Measurements from ENCODE around the gene GXYLT1. TPM values are rescaled to one million over a fixed set of nuclear protein-coding genes. Genes with fewer than 3 reads are reported as not detected.

GXYLT1 gene
- total RNA-seq, 6 experiments from 2014 or later = 9.3 to 13.8 (median 10.8) TPM

- no peak for ATAC-seq
- Histone ChIP-seq H3K27me3 (no peaks in the 10 kb centered on the region), H3K36me3 (peaks cover 0 to 5% (median 4%) of the 10 kb centered on the region in 4 donors), H3K4me1 (peaks cover 0 to 7% (median 0%) of the 10 kb centered on the region in 4 donors), H3K9me3 (no peaks in the 10 kb centered on the region), H3K27ac (no peak overlapping the region), H3K4me3 (no peak overlapping the region)
- DNase-seq = no peak
- intact Hi-C loops (cut with DNase I) = no loop called here
- WGBS (ENCODE audit: insufficient coverage, low coverage, low lambda C conversion rate, missing lambda C conversion rate) = 80% methylated on average over 1 of the region's 1 CpG
- TF ChIP-seq, protein P1, sequence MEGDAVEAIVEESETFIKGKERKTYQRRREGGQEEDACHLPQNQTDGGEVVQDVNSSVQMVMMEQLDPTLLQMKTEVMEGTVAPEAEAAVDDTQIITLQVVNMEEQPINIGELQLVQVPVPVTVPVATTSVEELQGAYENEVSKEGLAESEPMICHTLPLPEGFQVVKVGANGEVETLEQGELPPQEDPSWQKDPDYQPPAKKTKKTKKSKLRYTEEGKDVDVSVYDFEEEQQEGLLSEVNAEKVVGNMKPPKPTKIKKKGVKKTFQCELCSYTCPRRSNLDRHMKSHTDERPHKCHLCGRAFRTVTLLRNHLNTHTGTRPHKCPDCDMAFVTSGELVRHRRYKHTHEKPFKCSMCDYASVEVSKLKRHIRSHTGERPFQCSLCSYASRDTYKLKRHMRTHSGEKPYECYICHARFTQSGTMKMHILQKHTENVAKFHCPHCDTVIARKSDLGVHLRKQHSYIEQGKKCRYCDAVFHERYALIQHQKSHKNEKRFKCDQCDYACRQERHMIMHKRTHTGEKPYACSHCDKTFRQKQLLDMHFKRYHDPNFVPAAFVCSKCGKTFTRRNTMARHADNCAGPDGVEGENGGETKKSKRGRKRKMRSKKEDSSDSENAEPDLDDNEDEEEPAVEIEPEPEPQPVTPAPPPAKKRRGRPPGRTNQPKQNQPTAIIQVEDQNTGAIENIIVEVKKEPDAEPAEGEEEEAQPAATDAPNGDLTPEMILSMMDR (IDR thresholded peaks at IDR 0.05) = no peak
- no peak for TF ChIP-seq POLR2A (IDR thresholded peaks at IDR 0.05)
These were observed 16.9 kb upstream of the GXYLT1 start for GRCh38 chr12:42161529-42161928.

GRCh38 chr12:42156232-42156631 lies 11.6 kb upstream of the GXYLT1 start:
- 40% methylated on average over 2 of the region's 2 CpGs for WGBS (ENCODE audit: insufficient coverage, low coverage, low lambda C conversion rate, missing lambda C conversion rate)
- Histone ChIP-seq H3K4me1 (no peaks in the 10 kb centered on the region), H3K27me3 (no peaks in the 10 kb centered on the region), H3K4me3 (no peak overlapping the region), H3K9me3 (no peaks in the 10 kb centered on the region), H3K36me3 (peaks cover 0 to 5% (median 4%) of the 10 kb centered on the region in 4 donors), H3K27ac (no peak overlapping the region)
- no peak for TF ChIP-seq POLR2A (IDR thresholded peaks at IDR 0.05)
- TF ChIP-seq, protein P1 (IDR thresholded peaks at IDR 0.05) = no peak
- ATAC-seq = peak in 2 of 4 donors; percentile 11 to 85
- no peak for DNase-seq
- intact Hi-C loops (cut with DNase I) = no loop called here

- TF ChIP-seq POLR2A (IDR thresholded peaks at IDR 0.05) = no peak
- TF ChIP-seq, protein P1 (IDR thresholded peaks at IDR 0.05) = no peak
- DNase-seq (no peak), ATAC-seq (no peak)
- intact Hi-C loops (cut with DNase I) = no loop called here
- H3K27ac ChIP-seq = no peak overlapping the region
- H3K4me1 ChIP-seq = peaks cover 0 to 13% (median 0%) of the 10 kb centered on the region in 4 donors
- 74% methylated on average over 11 of the region's 11 CpGs for WGBS (ENCODE audit: insufficient coverage, low coverage, low lambda C conversion rate, missing lambda C conversion rate)
- no peaks in the 10 kb centered on the region for H3K27me3 ChIP-seq
- no peaks in the 10 kb centered on the region for H3K9me3 ChIP-seq
- H3K36me3 ChIP-seq = no peaks in the 10 kb centered on the region
- H3K4me3 ChIP-seq = peak overlapping the region in 2 of 3 donors; percentile 64 to 85
These were observed 1.0 kb upstream of the GXYLT1 start for GRCh38 chr12:42145552-42146215.

DNA sequence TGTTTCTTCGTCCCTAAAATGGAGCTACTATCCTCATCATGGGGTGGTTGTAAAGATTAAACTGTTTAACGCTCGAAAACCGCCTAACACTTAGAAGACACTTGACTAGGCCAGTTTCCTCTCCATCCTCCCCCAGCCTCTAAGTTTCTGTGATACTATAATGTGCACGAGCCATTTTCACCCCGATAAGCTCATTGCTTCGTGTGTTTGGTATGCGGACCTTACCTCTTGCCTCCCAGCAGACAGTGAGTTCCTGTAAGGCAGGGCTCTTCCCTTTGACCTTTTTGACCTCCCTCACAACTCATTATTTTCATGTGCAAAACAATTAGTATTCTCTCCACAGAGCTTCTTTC lies 499 bp upstream of the GXYLT1 start:
- peaks cover 0 to 13% (median 0%) of the 10 kb centered on the region in 4 donors for H3K4me1 ChIP-seq
- 2% methylated on average over 8 of the region's 8 CpGs for WGBS (ENCODE audit: insufficient coverage, low coverage, low lambda C conversion rate, missing lambda C conversion rate)
- DNase-seq = no peak
- H3K27me3 ChIP-seq = no peaks in the 10 kb centered on the region
- peak overlapping the region; percentile 64 to 85 (median 64) for H3K4me3 ChIP-seq
- intact Hi-C loops (cut with DNase I) = no loop called here
- no peak for TF ChIP-seq POLR2A (IDR thresholded peaks at IDR 0.05)
- TF ChIP-seq, protein P1 (IDR thresholded peaks at IDR 0.05) = no peak
- peak overlapping the region; percentile 30 to 77 (median 76) for H3K27ac ChIP-seq
- no peaks in the 10 kb centered on the region for H3K36me3 ChIP-seq
- ATAC-seq = peak in 1 of 4 donors; percentile 11
- H3K9me3 ChIP-seq = no peaks in the 10 kb centered on the region
